GM06990 (cell line): Measurements from ENCODE around the gene EFNB3.

ENCODE experiments used
- DNase-seq: peaks from one replicate; pipeline ENCODE4 v3.0.0-alpha.2; 2011; ENCODE audit not compliant: insufficient read length; ENCODE audit errors: extremely low read depth
- H3K27me3 ChIP-seq: replicated peaks from 2 replicates; pipeline ENCODE4 v1.6.0; 2011; ENCODE audit warnings: low read length; ENCODE audit not compliant: control insufficient read depth, insufficient read depth
- H3K36me3 ChIP-seq: 2 replicates; pipeline ENCODE4 v1.5.1; 2011; ENCODE audit warnings: low read length; ENCODE audit not compliant: control insufficient read depth, insufficient read depth
- H3K4me3 ChIP-seq: replicated peaks from 2 replicates; pipeline ENCODE4 v1.5.1; 2011; ENCODE audit warnings: low read depth, mild to moderate bottlenecking, control low read depth, low read length
- TF ChIP-seq, protein P1 (sequence below): IDR thresholded peaks from 2 replicates; pipeline ENCODE4 v1.5.1; 2011; ENCODE audit warnings: low read length, control low read depth, mild to moderate bottlenecking, inconsistent platforms; ENCODE audit not compliant: insufficient read depth, poor library complexity, severe bottlenecking

Gene EFNB3

DNA sequence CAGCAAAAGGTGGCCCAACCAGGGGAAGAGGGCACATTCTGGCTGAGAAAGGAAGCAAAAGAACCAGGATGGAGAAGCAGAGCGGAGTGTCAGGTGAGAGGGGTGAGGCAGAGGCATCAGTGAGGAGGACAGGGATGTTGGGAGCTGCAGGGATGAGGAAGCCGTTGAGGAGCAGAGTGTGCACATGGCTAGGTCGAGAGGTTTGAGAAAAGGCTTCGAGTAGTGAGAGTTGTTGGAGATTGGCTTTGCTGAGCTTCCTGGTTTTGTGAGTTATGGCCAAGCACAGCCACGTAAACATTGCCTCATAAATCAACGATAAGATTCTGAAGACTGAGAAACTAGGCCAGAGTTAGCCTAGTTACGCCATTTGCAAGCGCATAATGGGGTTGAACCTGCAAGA is 39.4 kb downstream of the EFNB3 start:
- Histone ChIP-seq H3K4me3 (no peak overlapping the region), H3K36me3 (no peaks in the 10 kb centered on the region), H3K27me3 (no peaks in the 10 kb centered on the region; the same call in 1 of the 2 replicates)
- no peak for DNase-seq
- TF ChIP-seq, protein P1, sequence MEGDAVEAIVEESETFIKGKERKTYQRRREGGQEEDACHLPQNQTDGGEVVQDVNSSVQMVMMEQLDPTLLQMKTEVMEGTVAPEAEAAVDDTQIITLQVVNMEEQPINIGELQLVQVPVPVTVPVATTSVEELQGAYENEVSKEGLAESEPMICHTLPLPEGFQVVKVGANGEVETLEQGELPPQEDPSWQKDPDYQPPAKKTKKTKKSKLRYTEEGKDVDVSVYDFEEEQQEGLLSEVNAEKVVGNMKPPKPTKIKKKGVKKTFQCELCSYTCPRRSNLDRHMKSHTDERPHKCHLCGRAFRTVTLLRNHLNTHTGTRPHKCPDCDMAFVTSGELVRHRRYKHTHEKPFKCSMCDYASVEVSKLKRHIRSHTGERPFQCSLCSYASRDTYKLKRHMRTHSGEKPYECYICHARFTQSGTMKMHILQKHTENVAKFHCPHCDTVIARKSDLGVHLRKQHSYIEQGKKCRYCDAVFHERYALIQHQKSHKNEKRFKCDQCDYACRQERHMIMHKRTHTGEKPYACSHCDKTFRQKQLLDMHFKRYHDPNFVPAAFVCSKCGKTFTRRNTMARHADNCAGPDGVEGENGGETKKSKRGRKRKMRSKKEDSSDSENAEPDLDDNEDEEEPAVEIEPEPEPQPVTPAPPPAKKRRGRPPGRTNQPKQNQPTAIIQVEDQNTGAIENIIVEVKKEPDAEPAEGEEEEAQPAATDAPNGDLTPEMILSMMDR, result no peak

DNA sequence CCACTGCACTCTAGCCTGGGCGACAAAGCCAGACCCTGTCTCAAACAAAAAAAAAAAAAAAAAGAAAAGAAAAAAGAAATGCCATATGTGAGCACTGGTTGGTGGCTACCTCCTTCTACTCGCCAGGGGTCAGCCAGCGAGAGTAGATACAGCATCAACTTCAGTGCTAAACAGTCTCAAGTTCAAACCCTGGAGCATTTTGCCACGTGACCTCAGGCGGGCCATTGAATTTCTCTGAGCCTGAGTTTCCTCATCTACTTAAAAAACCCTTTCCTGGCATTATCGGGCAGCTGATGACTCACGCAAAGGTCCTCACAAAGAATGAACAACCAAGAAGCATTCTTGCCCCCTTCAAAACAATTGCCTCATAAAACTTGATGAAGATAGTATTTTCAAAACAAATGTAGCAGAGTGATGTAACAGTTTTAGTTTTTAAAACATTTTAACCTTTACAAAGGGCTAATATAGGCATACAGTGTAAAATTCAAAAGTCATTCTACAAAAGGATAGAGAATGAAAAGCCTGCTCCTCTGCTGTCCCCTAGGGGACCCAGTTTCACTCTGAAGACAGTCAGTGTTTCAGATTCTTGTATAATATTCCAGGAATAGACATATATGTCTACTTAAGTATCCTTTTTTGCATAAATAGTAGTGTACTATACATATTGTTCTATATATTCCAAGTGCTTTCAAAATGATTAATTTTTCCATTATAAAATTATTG is 40.9 kb downstream of the EFNB3 start:
- Histone ChIP-seq H3K4me3 (no peak overlapping the region), H3K27me3 (no peaks in the 10 kb centered on the region; the same call in 1 of the 2 replicates), H3K36me3 (no peaks in the 10 kb centered on the region)
- DNase-seq, result no peak
- TF ChIP-seq, protein P1, result no peak

DNA sequence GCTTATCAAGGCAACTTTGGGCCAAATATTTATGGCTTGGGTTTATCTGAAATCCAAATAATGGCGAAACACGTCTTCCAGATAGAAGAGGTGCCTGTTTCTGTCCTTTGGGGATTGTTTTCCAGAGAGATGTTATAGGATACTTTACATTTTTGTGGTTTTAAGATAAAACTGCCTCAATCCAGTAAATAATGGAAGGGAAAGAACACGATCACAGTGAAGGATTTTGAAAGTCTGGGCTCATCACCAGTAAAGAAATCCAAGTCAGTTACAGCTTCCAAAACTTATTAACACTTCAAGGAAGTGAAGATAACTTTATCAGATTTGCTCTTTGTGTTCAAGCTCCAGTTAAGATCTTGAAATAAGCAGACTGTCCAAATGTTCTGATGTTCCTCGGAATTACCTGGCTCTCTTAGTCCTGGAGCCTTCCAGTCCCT is 42.7 kb downstream of the EFNB3 start:
- DNase-seq, result no peak
- Histone ChIP-seq H3K4me3 (no peak overlapping the region), H3K36me3 (no peaks in the 10 kb centered on the region), H3K27me3 (no peaks in the 10 kb centered on the region; the same call in 1 of the 2 replicates)
- TF ChIP-seq, protein P1, result no peak

DNA sequence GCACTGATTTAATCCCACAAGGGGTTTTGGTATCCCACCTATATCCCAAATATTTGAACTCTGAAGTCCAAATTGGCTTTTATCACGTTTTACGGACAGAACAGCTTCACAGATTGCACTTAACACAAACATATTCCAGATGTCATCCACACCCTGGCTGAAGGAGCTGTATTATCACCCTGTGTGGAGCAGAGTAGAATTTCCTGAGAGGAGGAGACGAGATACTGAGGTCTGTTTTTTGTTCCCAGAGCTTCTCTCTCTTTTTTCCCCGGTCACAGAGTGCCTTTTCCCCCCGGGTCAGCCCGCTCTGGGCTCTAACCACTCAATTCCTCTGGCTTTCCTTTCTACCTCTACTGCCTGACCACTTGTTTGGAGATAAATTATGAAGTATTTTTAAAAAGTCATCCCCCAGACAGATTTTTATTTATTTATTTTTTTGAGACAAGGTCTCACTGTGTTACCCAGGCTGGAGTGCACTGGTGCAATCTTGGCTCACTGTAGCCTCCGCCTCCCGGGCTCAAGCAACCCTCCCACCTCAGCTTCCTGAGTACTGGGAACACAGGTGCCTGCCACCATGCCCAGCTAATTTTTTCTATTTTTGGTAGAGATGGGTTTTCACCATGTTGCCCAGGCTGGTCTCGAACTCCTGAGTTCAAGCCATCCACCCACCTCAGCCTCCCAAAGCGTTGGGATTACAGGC is 43.2 kb downstream of the EFNB3 start:
- H3K4me3 ChIP-seq, result no peak overlapping the region
- H3K27me3 ChIP-seq, result no peaks in the 10 kb centered on the region; the same call in 1 of the 2 replicates
- TF ChIP-seq, protein P1, result no peak
- DNase-seq, result no peak
- H3K36me3 ChIP-seq, result no peaks in the 10 kb centered on the region

DNA sequence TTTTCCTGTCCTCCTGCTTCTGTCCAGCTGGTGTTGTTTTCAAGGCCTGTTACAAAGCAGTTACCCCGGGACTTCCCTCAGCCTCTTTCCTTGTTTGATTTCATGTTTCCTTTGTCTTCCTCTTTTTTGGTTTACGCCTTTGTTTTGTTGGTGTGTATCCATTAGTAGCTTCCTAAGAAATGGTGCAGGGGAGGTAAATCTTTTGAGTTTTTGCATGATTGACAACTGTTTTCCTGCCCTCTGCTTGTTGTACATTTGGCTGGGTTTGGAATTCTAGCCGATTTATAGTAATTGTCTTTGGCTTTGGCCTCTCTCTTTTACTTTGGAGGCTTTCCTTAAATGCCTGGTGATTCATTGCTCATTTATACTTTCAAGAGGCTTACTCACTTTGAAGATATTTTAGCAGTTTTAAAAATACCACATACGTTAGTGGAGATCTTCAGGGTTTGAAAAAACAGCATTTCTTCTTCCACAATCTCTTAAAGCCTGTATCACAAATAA is 45.4 kb downstream of the EFNB3 start:
- H3K4me3 ChIP-seq, result no peak overlapping the region
- TF ChIP-seq, protein P1, result no peak
- no peaks in the 10 kb centered on the region; the same call in 1 of the 2 replicates for H3K27me3 ChIP-seq
- DNase-seq, result no peak
- H3K36me3 ChIP-seq, result no peaks in the 10 kb centered on the region
